SH-SY5Y (cell line): ENCODE results near the gene DAB2.

Source experiments
- GATA2 ChIP-seq: IDR thresholded peaks from 2 replicates; pipeline ENCODE4 v1.6.1; 2011; ENCODE audit warnings: mild to moderate bottlenecking, low read depth, low read length
- GATA3 ChIP-seq: IDR thresholded peaks from 2 replicates; pipeline ENCODE4 v1.6.1; 2011; ENCODE audit warnings: low read depth, mild to moderate bottlenecking, low read length, moderate library complexity

GRCh38 chr5:39361306-39361705 is 63.5 kb downstream of the DAB2 start:
- TF ChIP-seq GATA2 (no peak), GATA3 (no peak)
